SK-N-MC (cell line): ENCODE results near the gene PTPRC.

Experiments used
- EZH2 ChIP-seq: fragments of 200-600 bp; sonication (generic); IDR thresholded peaks from one replicate; pipeline ENCODE4 v1.6.1; 2017; ENCODE audit warnings: antibody characterized with exemption
- FOXP2 ChIP-seq: optimal IDR thresholded peaks from 2 replicates; pipeline ENCODE3; 2011; ENCODE audit warnings: mild to moderate bottlenecking, moderate library complexity; ENCODE audit not compliant: insufficient read depth; ENCODE audit errors: extremely low read length, control extremely low read depth
- POLR2AphosphoS5 ChIP-seq: IDR thresholded peaks from 2 replicates; pipeline ENCODE4 v1.6.1; 2012; ENCODE audit warnings: mild to moderate bottlenecking, low read depth, low read length, borderline replicate concordance

- TF ChIP-seq EZH2 (no peak), POLR2AphosphoS5 (no peak), FOXP2 (no peak)
Observed at GRCh38 chr1:198676253-198676652, 37.4 kb downstream of the PTPRC start.
